GM12865 (cell line): ENCODE measurements around the gene C6orf118.

Source experiments
- DNase-seq: peaks from one replicate; pipeline ENCODE4 v3.0.0; 2010; ENCODE audit warnings: low read depth
- H3K4me3 ChIP-seq: 2 replicates; pipeline ENCODE4 v1.5.1; 2011; ENCODE audit warnings: mild to moderate bottlenecking, low read depth, low read length, control low read depth
- TF ChIP-seq, protein P1 (sequence below): IDR thresholded peaks from 2 replicates; pipeline ENCODE4 v1.5.1; 2011; ENCODE audit warnings: low read length, control low read depth, low read depth, inconsistent platforms; ENCODE audit not compliant: insufficient read depth; ENCODE audit errors: missing control alignments

C6orf118 gene

DNA sequence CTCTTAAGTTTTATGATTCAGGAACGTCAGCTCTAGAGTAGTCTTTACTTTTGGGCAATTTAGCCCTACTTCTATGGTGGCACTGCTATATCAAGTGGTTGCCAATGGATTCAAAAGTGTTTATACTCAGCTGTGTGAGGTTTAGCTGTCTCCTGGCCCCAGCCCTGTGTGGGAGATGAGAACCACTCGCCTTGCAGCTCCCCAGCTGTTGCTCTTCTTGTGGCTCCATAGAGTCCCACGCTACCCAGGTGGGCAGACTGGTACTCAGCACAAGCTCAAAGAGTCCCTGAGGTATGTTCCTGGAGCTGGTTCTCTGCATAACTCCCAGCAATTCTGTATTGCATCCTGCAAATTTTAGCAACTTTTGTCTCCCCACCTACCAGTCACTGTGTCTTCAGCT lies 59.6 kb downstream of the C6orf118 start:
- TF ChIP-seq, protein P1, sequence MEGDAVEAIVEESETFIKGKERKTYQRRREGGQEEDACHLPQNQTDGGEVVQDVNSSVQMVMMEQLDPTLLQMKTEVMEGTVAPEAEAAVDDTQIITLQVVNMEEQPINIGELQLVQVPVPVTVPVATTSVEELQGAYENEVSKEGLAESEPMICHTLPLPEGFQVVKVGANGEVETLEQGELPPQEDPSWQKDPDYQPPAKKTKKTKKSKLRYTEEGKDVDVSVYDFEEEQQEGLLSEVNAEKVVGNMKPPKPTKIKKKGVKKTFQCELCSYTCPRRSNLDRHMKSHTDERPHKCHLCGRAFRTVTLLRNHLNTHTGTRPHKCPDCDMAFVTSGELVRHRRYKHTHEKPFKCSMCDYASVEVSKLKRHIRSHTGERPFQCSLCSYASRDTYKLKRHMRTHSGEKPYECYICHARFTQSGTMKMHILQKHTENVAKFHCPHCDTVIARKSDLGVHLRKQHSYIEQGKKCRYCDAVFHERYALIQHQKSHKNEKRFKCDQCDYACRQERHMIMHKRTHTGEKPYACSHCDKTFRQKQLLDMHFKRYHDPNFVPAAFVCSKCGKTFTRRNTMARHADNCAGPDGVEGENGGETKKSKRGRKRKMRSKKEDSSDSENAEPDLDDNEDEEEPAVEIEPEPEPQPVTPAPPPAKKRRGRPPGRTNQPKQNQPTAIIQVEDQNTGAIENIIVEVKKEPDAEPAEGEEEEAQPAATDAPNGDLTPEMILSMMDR: no peak
- DNase-seq: no peak
- H3K4me3 ChIP-seq: no peak overlapping the region

DNA sequence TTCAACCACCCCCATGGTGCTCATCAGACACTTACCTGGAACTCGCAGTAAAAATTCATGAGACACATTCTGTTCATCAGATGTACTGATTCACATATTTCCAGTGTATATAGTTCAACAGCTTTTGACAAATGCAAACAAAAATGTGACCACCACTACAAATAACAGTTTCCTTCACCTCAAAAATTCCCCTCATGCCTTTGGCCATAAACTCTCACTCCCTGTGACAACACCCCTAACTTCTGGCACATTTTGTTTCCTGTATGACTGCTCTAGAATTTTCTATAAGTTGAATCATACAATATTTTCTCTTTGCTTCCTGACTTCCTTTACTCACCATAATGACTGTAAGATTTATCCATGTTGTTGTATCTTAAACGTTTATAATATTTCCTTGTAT lies 63.7 kb downstream of the C6orf118 start:
- no peak for DNase-seq
- no peak overlapping the region for H3K4me3 ChIP-seq
- TF ChIP-seq, protein P1: no peak

DNA sequence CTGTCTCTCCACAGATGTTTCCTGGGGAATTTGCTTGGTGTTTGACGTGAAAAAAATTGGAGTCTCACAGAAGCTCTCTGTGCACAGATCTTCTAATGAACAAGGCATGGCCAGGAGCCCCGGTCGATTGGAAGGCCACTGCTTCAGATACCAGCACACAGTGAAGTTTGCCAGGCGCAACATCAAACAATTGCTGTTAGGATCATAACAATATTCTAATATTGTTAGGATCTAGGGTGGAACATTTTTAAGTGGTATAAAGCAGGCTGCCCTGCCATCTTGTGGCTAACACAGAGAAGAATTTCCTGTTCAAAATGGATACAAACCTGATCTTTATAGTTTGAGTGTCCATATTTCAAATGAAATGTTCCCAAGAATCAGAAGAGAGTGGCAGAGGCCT lies 64.1 kb downstream of the C6orf118 start:
- TF ChIP-seq, protein P1: no peak
- H3K4me3 ChIP-seq: no peak overlapping the region
- no peak for DNase-seq

DNA sequence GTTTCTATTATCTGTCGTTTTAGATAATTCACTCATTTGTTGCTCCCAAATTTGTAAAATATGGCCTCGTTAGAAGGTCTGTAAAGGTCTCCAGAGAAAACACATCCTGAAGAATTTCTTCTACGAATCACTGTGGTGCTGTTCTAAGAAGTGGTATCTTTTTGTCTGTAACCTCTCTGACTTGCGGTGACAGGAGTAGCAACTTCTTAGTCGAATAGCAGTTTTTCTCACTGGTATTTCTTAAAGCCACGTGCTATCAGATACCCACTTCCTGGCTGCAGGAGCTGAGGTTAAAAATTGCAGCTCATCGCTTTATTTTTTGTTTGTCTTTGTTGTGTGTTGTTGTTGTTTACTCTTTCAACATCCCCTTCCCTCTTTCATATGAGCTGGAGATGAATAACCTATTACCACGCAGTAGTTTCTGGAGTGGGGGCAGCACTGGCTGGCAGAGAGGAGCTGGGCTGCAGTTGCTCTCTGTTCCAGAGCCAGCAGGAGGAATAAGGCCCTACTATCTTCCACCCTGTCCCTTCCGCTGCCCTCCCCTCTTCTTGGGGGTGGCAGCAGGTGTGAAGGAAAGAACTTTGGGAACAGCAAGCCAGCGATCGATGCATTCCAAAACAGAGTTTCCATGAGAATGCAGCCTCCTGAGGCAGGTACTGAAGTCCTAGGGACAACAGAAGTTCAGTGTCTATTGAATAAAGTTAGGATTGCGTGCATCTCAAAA lies 64.7 kb downstream of the C6orf118 start:
- TF ChIP-seq, protein P1: no peak
- no peak overlapping the region for H3K4me3 ChIP-seq
- DNase-seq: no peak

DNA sequence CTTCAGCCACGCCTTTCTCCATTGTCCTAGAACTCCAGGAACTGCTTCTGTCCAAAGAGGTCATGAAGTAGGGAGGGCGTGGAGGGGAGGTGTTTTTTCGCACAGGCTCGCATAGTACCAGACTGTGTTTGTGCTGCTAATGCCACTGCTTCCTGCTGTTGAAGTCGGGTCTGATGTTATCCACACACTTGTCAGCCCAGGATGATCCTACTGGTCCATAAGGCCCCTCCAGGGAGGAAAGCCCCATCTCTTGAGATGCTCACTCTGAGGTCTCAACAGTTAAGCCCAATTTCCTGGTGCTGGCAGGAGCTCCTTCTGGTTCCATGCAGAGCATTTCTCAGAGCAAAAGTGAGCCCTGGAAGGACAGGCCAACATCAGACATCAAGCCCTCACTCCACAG lies 65.6 kb downstream of the C6orf118 start:
- TF ChIP-seq, protein P1: no peak
- no peak for DNase-seq
- H3K4me3 ChIP-seq: no peak overlapping the region

DNA sequence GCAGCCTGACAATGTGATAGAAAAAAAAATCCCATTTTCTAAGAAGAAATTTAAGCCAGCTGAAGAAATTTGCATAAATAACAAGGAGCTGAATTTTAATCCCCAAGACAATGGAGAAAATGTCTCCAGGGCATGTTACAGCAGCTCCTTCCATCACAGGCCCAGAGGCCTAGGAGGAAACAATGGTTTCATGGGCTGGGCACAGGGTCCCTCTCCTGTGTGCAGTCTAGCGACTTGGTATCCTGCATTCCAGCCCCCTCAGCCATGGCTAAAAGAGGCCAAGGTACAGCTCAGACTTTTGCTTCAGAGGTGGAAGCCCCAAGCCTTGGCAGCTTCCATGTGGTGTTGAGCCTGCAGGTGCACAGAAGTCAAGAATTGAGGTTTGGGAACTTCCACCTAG lies 73.1 kb downstream of the C6orf118 start:
- TF ChIP-seq, protein P1: no peak
- DNase-seq: no peak
- no peak overlapping the region for H3K4me3 ChIP-seq
